ENCODE measurements around the gene GUCD1. TPM values are rescaled to one million over a fixed set of nuclear protein-coding genes. Genes with fewer than 3 reads are reported as not detected.

Gene GUCD1
- total and polyA plus RNA-seq, 2 of the 13 experiments (the other 11 are each of a cell fraction or from before 2014, with no cell fraction given) = 128 to 245 TPM

- TF ChIP-seq, protein P1, sequence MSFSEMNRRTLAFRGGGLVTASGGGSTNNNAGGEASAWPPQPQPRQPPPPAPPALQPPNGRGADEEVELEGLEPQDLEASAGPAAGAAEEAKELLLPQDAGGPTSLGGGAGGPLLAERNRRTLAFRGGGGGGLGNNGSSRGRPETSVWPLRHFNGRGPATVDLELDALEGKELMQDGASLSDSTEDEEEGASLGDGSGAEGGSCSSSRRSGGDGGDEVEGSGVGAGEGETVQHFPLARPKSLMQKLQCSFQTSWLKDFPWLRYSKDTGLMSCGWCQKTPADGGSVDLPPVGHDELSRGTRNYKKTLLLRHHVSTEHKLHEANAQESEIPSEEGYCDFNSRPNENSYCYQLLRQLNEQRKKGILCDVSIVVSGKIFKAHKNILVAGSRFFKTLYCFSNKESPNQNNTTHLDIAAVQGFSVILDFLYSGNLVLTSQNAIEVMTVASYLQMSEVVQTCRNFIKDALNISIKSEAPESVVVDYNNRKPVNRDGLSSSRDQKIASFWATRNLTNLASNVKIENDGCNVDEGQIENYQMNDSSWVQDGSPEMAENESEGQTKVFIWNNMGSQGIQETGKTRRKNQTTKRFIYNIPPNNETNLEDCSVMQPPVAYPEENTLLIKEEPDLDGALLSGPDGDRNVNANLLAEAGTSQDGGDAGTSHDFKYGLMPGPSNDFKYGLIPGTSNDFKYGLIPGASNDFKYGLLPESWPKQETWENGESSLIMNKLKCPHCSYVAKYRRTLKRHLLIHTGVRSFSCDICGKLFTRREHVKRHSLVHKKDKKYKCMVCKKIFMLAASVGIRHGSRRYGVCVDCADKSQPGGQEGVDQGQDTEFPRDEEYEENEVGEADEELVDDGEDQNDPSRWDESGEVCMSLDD (CRISPR knock-in tag; IDR thresholded peaks at IDR 0.05; ENCODE audit: borderline replicate concordance) = peak; percentile 75; the same call in 1 of the 2 replicates
- TF ChIP-seq ZBTB25 (CRISPR knock-in tag; IDR thresholded peaks at IDR 0.05) (no peak), TMF1 (CRISPR knock-in tag; IDR thresholded peaks at IDR 0.05; ENCODE audit: low read depth) (no peak), STAG1 (CRISPR knock-in tag; IDR thresholded peaks at IDR 0.05) (no peak), GTF2F1 (IDR thresholded peaks at IDR 0.05; ENCODE audit: low read length) (no peak), SMAD9 (CRISPR knock-in tag; IDR thresholded peaks at IDR 0.05) (no peak), ZNF761 (CRISPR knock-in tag; conservative IDR thresholded peaks at IDR 0.05) (peak; percentile 38; the same call in 1 of the 2 replicates), MEF2D (CRISPR knock-in tag; IDR thresholded peaks at IDR 0.05) (no peak), AKAP8 (CRISPR knock-in tag; IDR thresholded peaks at IDR 0.05) (no peak), ZNF552 (CRISPR knock-in tag; IDR thresholded peaks at IDR 0.05; ENCODE audit: borderline replicate concordance) (0 out of 2 replicates have a peak, but pooled peaks have one; percentile 9), ZNF883 (CRISPR knock-in tag; IDR thresholded peaks at IDR 0.05; ENCODE audit: not compliant biosample characterization) (no peak), ZNF550 (CRISPR knock-in tag; IDR thresholded peaks at IDR 0.05; ENCODE audit: borderline replicate concordance) (no peak), MXI1 (IDR thresholded peaks at IDR 0.05; ENCODE audit: borderline replicate concordance, low read depth, low read length) (peak; percentile 8; the same call in 1 of the 3 replicates), KAT8 (CRISPR knock-in tag; IDR thresholded peaks at IDR 0.05) (0 out of 2 replicates have a peak, but pooled peaks have one; percentile 30), ZMYM2 (CRISPR knock-in tag; IDR thresholded peaks at IDR 0.05) (no peak), TBP (CRISPR knock-in tag; IDR thresholded peaks at IDR 0.05) (no peak), CC2D1A (CRISPR knock-in tag; IDR thresholded peaks at IDR 0.05) (no peak), GPN1 (CRISPR knock-in tag; IDR thresholded peaks at IDR 0.05; ENCODE audit: borderline replicate concordance) (no peak), ZNF460 (CRISPR knock-in tag; IDR thresholded peaks at IDR 0.05; ENCODE audit: borderline replicate concordance) (no peak), ATF7-NPFF (CRISPR knock-in tag; IDR thresholded peaks at IDR 0.05; ENCODE audit: low read depth) (0 out of 2 replicates have a peak, but pooled peaks have one; percentile 34), NFATC3 (CRISPR knock-in tag; IDR thresholded peaks at IDR 0.05) (no peak), ZBTB3 (CRISPR knock-in tag; IDR thresholded peaks at IDR 0.05; ENCODE audit: borderline replicate concordance, low read depth) (no peak)
- TF ChIP-seq, protein P2, sequence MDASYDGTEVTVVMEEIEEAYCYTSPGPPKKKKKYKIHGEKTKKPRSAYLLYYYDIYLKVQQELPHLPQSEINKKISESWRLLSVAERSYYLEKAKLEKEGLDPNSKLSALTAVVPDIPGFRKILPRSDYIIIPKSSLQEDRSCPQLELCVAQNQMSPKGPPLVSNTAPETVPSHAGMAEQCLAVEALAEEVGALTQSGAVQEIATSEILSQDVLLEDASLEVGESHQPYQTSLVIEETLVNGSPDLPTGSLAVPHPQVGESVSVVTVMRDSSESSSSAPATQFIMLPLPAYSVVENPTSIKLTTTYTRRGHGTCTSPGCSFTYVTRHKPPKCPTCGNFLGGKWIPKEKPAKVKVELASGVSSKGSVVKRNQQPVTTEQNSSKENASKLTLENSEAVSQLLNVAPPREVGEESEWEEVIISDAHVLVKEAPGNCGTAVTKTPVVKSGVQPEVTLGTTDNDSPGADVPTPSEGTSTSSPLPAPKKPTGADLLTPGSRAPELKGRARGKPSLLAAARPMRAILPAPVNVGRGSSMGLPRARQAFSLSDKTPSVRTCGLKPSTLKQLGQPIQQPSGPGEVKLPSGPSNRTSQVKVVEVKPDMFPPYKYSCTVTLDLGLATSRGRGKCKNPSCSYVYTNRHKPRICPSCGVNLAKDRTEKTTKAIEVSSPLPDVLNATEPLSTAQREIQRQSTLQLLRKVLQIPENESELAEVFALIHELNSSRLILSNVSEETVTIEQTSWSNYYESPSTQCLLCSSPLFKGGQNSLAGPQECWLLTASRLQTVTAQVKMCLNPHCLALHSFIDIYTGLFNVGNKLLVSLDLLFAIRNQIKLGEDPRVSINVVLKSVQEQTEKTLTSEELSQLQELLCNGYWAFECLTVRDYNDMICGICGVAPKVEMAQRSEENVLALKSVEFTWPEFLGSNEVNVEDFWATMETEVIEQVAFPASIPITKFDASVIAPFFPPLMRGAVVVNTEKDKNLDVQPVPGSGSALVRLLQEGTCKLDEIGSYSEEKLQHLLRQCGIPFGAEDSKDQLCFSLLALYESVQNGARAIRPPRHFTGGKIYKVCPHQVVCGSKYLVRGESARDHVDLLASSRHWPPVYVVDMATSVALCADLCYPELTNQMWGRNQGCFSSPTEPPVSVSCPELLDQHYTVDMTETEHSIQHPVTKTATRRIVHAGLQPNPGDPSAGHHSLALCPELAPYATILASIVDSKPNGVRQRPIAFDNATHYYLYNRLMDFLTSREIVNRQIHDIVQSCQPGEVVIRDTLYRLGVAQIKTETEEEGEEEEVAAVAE (CRISPR knock-in tag; IDR thresholded peaks at IDR 0.05; ENCODE audit: borderline replicate concordance) = no peak
Measured at GRCh38 chr22:24506802-24507438, 48.0 kb downstream of the GUCD1 start (continued).
